GM21360 (cell line): Measurements from ENCODE around the gene SDC1.
"Not testable (repeated sequence)": the region's sequence is repeated elsewhere in the genome, so short reads cannot be mapped to it uniquely, and the experiment has no call there.

Experiments
- ATAC-seq: cut with Tn5 transposase; IDR thresholded peaks from one replicate; pipeline ENCODE4 v1.9.1; 2021; ENCODE audit warnings: mild to moderate bottlenecking, moderate library complexity; ENCODE audit not compliant: unreplicated experiment

The SDC1 gene

GRCh38 chr2:20224716-20225293 is at the start of gene SDC1:
TSS of gene SDC1 (minus strand) at chr2:20225130. CDS start at chr2:20224867, 263 bp downstream.
- ATAC-seq = peak; percentile 23

GRCh38 chr2:20273042-20273441 is 48.1 kb upstream of the SDC1 start:
- no peak for ATAC-seq

GRCh38 chr2:20268317-20268716 is 43.4 kb upstream of the SDC1 start:
- not testable (repeated sequence) for ATAC-seq

- no peak for ATAC-seq
Observed at GRCh38 chr2:20267529-20267928, 42.6 kb upstream of the SDC1 start.

GRCh38 chr2:20264629-20265028 is 39.7 kb upstream of the SDC1 start:
- ATAC-seq = no peak

- ATAC-seq = no peak
Observed at GRCh38 chr2:20257411-20257810, 32.5 kb upstream of the SDC1 start.

GRCh38 chr2:20254731-20255130 is 29.8 kb upstream of the SDC1 start:
- ATAC-seq = no peak

- ATAC-seq = no peak
Observed at GRCh38 chr2:20250436-20250835, 25.5 kb upstream of the SDC1 start.

GRCh38 chr2:20249170-20249569 is 24.2 kb upstream of the SDC1 start:
- ATAC-seq = no peak

GRCh38 chr2:20247084-20247483 is 22.2 kb upstream of the SDC1 start:
- no peak for ATAC-seq

GRCh38 chr2:20243637-20244036 is 18.7 kb upstream of the SDC1 start:
- ATAC-seq = not testable (repeated sequence)

GRCh38 chr2:20242727-20243377 is 17.9 kb upstream of the SDC1 start:
- no peak for ATAC-seq

GRCh38 chr2:20241973-20242726 is 17.2 kb upstream of the SDC1 start:
- peak; percentile 60 for ATAC-seq

GRCh38 chr2:20240291-20240690 is 15.4 kb upstream of the SDC1 start:
- not testable (repeated sequence) for ATAC-seq

- no peak for ATAC-seq
Observed at GRCh38 chr2:20236496-20236895, 11.6 kb upstream of the SDC1 start.

GRCh38 chr2:20235655-20236305 is 10.8 kb upstream of the SDC1 start:
- no peak for ATAC-seq

- ATAC-seq = not testable (repeated sequence)
Observed at GRCh38 chr2:20234597-20234996, 9.7 kb upstream of the SDC1 start.

GRCh38 chr2:20232837-20233207 is 7.9 kb upstream of the SDC1 start:
- ATAC-seq = no peak

GRCh38 chr2:20231598-20232026 is 6.7 kb upstream of the SDC1 start:
- no peak for ATAC-seq

GRCh38 chr2:20231159-20231558 is 6.2 kb upstream of the SDC1 start:
- ATAC-seq = no peak

GRCh38 chr2:20230114-20230425 is 5.1 kb upstream of the SDC1 start:
- ATAC-seq = no peak
